Left hindlimb (tissue), 1 donor: Measurements from ENCODE around the gene EIF3CL.
"Not testable (repeated sequence)": the region's sequence is repeated elsewhere in the genome, so short reads cannot be mapped to it uniquely, and the experiment has no call there.

ENCODE experiments used
- DNase-seq: peaks from one replicate; pipeline ENCODE4 v3.0.0-alpha.2; 2018

Gene EIF3CL

DNA sequence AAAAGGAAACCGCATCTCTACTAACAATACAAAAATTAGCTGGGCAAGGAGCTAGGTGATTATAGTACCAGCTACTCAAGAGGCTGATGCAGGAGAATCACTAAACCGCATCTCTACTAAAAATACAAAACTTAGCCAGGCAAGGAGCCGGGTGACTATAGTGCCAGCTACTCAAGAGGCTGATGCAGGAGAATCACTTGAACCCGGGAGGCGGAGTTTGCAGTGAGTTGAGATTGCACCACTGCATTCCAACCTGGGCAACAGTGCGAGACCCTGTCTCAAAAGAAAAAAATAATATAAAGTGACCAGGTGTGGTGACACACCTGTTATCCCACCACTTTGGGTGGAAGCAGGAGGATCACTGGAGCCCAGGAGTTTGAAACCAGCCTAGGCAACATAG, 65.4 kb downstream of the EIF3CL start:
- not testable (repeated sequence) for DNase-seq

DNA sequence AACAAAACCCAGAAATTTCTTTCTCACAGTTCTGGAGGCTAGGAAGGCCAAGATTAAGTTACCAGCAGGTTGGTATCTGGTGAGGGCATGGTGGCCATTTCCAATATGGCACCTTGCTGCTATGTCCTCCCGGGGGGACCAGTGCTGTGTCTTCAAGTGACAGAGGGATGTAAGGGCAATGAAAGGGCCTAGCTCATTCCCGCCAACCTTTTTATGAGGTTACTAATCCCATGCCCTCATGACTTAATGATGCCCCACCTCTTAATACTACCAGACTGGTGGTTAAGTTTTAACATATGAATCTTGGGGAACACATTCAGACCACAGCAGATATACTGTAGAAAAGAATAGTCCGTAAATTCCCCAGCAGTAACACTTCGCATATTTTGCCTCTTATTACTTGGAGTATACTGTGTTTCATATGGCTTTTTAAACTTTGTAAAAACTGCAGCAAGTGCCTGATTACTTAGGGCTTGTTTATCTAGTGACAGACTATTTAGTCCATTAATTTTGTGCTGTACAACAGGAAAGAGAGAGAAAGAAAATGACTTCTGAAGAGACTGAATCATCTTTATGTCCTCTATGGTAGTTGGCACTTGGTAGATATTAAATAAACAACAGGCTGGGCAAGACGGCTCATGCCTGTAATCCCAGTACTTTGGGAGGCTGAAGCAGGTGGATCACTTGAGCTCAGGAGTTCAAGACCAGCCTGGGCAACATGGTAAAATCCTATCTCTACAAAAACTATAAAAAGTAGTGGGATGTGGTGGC, 66.5 kb downstream of the EIF3CL start:
- DNase-seq, result not testable (repeated sequence)

DNA sequence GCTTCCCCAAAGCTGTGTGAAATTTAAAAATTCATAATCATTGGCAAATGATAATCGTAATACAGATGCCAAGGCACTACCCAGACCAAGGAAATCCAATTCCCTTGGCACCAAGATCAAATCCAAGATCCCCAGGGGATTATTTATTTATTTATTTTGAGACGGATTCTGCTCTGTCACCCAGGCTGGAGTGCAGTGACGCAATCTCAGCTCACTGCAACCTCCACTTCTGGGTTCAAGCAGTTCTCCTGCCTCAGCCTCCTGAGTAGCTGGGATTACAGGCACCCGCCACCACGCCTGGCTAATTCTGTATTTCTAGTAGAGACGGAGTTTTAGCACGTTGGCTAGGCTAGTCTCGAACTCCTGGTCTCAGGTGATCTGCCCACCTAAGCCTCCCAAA, 68.0 kb downstream of the EIF3CL start:
- not testable (repeated sequence) for DNase-seq

DNA sequence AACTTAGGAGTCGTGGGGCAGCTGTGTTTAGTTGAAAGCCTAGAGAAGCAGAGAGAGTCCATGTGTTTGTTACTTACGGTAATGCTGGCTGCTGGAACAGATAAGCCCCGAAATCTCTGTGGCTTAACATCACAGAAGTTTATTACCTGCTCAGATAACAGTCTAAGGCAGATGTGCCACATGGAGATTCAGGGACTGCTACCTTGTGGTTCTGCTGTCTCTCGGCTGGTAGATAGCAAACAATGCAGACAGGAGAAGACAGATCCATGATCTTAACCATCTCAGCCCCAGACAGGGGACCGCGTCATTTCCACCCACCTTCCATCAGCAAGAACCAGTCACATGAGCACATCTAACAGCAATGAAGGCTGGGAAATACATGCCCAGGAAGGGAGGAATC, 71.0 kb downstream of the EIF3CL start:
- DNase-seq, result not testable (repeated sequence)

DNA sequence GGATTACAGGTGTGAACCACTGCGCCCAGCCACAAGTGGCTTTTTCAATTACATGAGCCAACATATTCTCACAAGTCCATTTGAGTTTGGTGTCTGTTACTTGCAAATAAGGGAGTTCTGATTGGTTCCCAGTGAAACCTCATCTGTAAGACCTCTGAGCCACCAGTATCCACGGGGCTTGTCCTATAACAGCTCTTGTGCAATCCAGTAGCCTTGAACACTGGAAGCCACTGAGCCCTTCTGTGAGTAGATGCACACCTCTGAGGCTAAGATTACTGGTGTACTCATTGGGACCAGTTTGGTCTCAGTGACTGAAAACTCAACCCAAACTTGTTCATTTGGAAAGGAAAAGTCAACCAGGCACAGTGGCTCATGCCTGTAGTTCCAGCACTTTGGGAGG, 72.7 kb downstream of the EIF3CL start:
- not testable (repeated sequence) for DNase-seq

DNA sequence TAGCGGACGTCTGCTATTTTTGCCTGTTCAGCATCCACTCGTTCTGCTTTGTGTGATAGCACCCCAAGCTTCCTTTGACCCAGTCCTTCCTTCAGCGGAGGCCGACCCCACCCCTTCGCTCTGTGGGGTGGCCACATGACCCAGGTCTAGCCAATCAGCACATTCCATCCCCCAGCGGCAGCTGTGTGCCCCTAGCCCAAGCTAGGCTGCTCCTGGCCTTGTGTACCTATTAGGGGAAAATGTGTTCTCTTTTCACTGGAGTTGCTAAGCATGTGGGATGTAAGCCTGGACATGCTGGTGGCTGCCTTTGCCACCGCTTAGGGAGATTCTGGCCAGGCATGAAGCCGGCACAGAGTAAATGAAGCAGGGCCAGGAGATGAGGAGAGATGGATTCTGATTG, 73.4 kb downstream of the EIF3CL start:
- DNase-seq, result peak; percentile 3
